Measurements from ENCODE around the gene GALNTL6. TPM values are rescaled to one million over a fixed set of nuclear protein-coding genes. Genes with fewer than 3 reads are reported as not detected.
A peak's percentile ranks its signal among the peaks of the same experiment; 100 is the strongest.

GALNTL6 gene
- total RNA-seq, 1 experiment from 2014 or later, result not detected

DNA sequence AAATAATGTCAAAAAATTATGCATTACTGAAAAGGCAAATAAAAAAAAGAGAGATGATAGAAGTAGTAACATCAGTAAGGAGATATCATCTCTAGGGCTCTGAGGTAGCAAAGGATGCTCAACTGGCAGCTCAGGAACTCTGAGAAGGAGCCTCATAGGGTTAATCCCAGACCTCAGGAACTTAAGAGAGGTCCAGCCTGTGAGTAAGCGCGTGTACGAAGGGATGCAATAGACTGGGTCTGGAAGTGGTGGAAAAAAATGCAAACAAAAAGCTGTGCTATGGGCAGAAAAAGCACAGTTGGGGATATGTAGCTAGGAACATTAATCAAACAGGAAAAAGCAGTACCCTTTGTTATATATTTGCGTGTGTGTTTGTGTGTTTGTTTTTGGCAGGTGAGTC lies 282.0 kb downstream of the GALNTL6 start:
- no peak overlapping the region for H2BK15ac ChIP-seq (ENCODE audit: low read depth, low read length)
- DNase-seq, result no peak
- no peak overlapping the region for H2BK5ac ChIP-seq (ENCODE audit: insufficient read length, low read length)
- H4K8ac ChIP-seq (replicated peaks; ENCODE audit: insufficient read length, low read depth, low read length), result no peak overlapping the region
- no peak overlapping the region for H3K14ac ChIP-seq (ENCODE audit: insufficient read depth, low read length)
- H3K4me2 ChIP-seq (ENCODE audit: insufficient read depth, insufficient read length, low read length), result no peak overlapping the region
- H4K5ac ChIP-seq (ENCODE audit: insufficient read length, low read depth, low read length), result no peak overlapping the region
- no CpG with 5 or more reads among the region's 4 CpGs for WGBS (ENCODE audit: extremely low coverage, insufficient read length, low lambda C conversion rate)
- H3T11ph ChIP-seq (ENCODE audit: low read length), result no peak overlapping the region
- Mint-ChIP-seq H3K4me3 (no peak overlapping the region), H3K9me3 (no peaks in the 10 kb centered on the region), H3K27ac (peak overlapping the region in 1 of 3 experiments; percentile 53; a peak in 1 of 7 replicates), H3K36me3 (ENCODE audit: insufficient read depth in 1 of 3, low read depth in 3 of 3) (no peaks in the 10 kb centered on the region; a peak in 1 of 7 replicates), H3K4me1 (peaks cover 5% of the 10 kb centered on the region in 2 experiments), H3K27me3 (ENCODE audit: low read depth) (no peaks in the 10 kb centered on the region)
- H3K4ac ChIP-seq (ENCODE audit: low read depth, low read length), result no peak overlapping the region
- no peak overlapping the region for H3K27ac ChIP-seq (ENCODE audit: insufficient read length, low read depth, low read length)
- no peak overlapping the region for H2AK5ac ChIP-seq (ENCODE audit: insufficient read length, low read length)
- no peaks in the 10 kb centered on the region for H3K9me3 ChIP-seq (ENCODE audit: control insufficient read depth, low read depth, low read length)
- H3K23ac ChIP-seq (ENCODE audit: insufficient read length, low read depth, low read length), result no peak overlapping the region
- no peak overlapping the region for H2BK120ac ChIP-seq (ENCODE audit: low read depth, low read length, poor library complexity, severe bottlenecking)
- TF ChIP-seq, protein P1, sequence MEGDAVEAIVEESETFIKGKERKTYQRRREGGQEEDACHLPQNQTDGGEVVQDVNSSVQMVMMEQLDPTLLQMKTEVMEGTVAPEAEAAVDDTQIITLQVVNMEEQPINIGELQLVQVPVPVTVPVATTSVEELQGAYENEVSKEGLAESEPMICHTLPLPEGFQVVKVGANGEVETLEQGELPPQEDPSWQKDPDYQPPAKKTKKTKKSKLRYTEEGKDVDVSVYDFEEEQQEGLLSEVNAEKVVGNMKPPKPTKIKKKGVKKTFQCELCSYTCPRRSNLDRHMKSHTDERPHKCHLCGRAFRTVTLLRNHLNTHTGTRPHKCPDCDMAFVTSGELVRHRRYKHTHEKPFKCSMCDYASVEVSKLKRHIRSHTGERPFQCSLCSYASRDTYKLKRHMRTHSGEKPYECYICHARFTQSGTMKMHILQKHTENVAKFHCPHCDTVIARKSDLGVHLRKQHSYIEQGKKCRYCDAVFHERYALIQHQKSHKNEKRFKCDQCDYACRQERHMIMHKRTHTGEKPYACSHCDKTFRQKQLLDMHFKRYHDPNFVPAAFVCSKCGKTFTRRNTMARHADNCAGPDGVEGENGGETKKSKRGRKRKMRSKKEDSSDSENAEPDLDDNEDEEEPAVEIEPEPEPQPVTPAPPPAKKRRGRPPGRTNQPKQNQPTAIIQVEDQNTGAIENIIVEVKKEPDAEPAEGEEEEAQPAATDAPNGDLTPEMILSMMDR (conservative IDR thresholded peaks at IDR 0.05), result no peak
- no peaks in the 10 kb centered on the region for H3K79me2 ChIP-seq (ENCODE audit: insufficient read depth, low read length)
- H3K9ac ChIP-seq (ENCODE audit: extremely low read depth, insufficient read length, low read length), result no peak overlapping the region
- H2BK20ac ChIP-seq (ENCODE audit: low read depth, low read length, poor library complexity, severe bottlenecking), result no peak overlapping the region
- no peaks in the 10 kb centered on the region for H3K4me1 ChIP-seq (ENCODE audit: insufficient read depth, low read length)
- no peaks in the 10 kb centered on the region for H4K20me1 ChIP-seq (ENCODE audit: control insufficient read depth, insufficient read depth, insufficient read length)
- no peaks in the 10 kb centered on the region for H3K79me1 ChIP-seq (ENCODE audit: insufficient read depth, low read depth, low read length, poor library complexity, severe bottlenecking)
- H3K56ac ChIP-seq (ENCODE audit: insufficient read length, low read depth, low read length), result no peak overlapping the region
- no peaks in the 10 kb centered on the region for H3K23me2 ChIP-seq (ENCODE audit: insufficient read length, low read depth, low read length, poor library complexity, severe bottlenecking)
- no peaks in the 10 kb centered on the region for H3K27me3 ChIP-seq (ENCODE audit: insufficient read depth, low read length)
- no peak overlapping the region for H2AFZ ChIP-seq (ENCODE audit: low read length)
- H3K18ac ChIP-seq (ENCODE audit: insufficient read length, low read depth, low read length), result no peak overlapping the region
- H4K91ac ChIP-seq (ENCODE audit: insufficient read length, low read depth, low read length), result no peak overlapping the region
- no peak overlapping the region for H2BK12ac ChIP-seq (ENCODE audit: insufficient read length, low read depth, low read length)
